HCT116 (cell line): ENCODE measurements around the gene GNB1L. TPM values are rescaled to one million over a fixed set of nuclear protein-coding genes. Genes with fewer than 3 reads are reported as not detected.

Source experiments
- ATAC-seq: fragments of 200-7000 bp; cut with Tn5 transposase; 2 replicates; pipeline ENCODE4 v1.9.1; 2020; ENCODE audit warnings: mild to moderate bottlenecking, moderate library complexity
- BruUV-seq: library from RNA; stranded (reverse); fragments of 400-500 nt; replicated peaks from 2 replicates; lab custom pipeline; 2021; lab: Mats Ljungman, UMichigan
- CTCF ChIA-PET: fragments of 300-600 bp; sonication (Branson Sonifier 250); formaldehyde crosslinking; loops from one replicate; lab custom pipeline; 2021; ENCODE audit warnings: antibody characterized with exemption; lab: Charles Lee
- POLR2A ChIA-PET: fragments of 300-600, 350-600 bp; sonication (Branson Sonifier 250); formaldehyde crosslinking; loops from one replicate; lab custom pipeline; 2021; ENCODE audit warnings: antibody characterized with exemption; lab: Charles Lee
- RAD21 ChIA-PET, 2 experiments: fragments of 300-600 bp; sonication (Branson Sonifier 250); formaldehyde crosslinking; loops; one replicate each; lab custom pipeline; 2023; ENCODE audit warnings: low total read pairs in 2 of 2; ENCODE audit not compliant: uncharacterized antibody in 2 of 2, unreplicated experiment in 2 of 2, low non-redundant PET in 1 of 2; lab: Charles Lee
- DNase-seq: peaks from one replicate; pipeline ENCODE4 v3.0.0-alpha.2; 2010; ENCODE audit warnings: low read depth, low spot score
- H2AFZ ChIP-seq: fragments of 200-600 bp; shearing (Covaris generic), sonication (generic); 2 replicates; pipeline ENCODE4 v1.6.1; 2017; ENCODE audit warnings: low read depth, mixed run types, mixed read lengths, antibody characterized with exemption, low read length; ENCODE audit not compliant: poor library complexity, severe bottlenecking
- H3K27ac ChIP-seq: 2 replicates; pipeline ENCODE4 v1.5.1; 2012; ENCODE audit warnings: low read depth, low read length
- H3K27me3 ChIP-seq: fragments of 200-600 bp; sonication (generic); 2 replicates; pipeline ENCODE4 v1.6.1; 2016; ENCODE audit warnings: mixed run types, low read length, mixed read lengths; ENCODE audit not compliant: insufficient read depth
- H3K36me3 ChIP-seq, 2 experiments: fragments of 200-500 bp in 1 of 2; fragments of 200-600 bp in 1 of 2; sonication (Bioruptor generic) in 1 of 2; sonication (generic) in 1 of 2; 2 replicates each; pipeline versions ENCODE4 v1.5.1 to v1.6.1; 2014 to 2016; ENCODE audit warnings: low read length in 2 of 2, inconsistent platforms in 1 of 2, mixed read lengths in 1 of 2, mixed run types in 1 of 2; ENCODE audit not compliant: insufficient read depth in 2 of 2, control insufficient read depth in 1 of 2
- H3K4me1 ChIP-seq, 2 experiments: fragments of 200-600 bp in 1 of 2; sonication (generic) in 1 of 2; 2 replicates each; pipeline versions ENCODE4 v1.5.1 to v1.6.1; 2012 to 2017; ENCODE audit warnings: low read length in 2 of 2, inconsistent platforms in 1 of 2, mild to moderate bottlenecking in 1 of 2, mixed read lengths in 1 of 2, mixed run types in 1 of 2, moderate library complexity in 1 of 2; ENCODE audit not compliant: insufficient read depth in 2 of 2, control insufficient read depth in 1 of 2
- H3K4me2 ChIP-seq: fragments of 200-600 bp; sonication (generic); 2 replicates; pipeline ENCODE4 v1.6.1; 2017; ENCODE audit warnings: mixed run types, low read length, mixed read lengths
- H3K4me3 ChIP-seq, 2 experiments: fragments of 200-600 bp in 1 of 2; sonication (generic) in 1 of 2; replicated peaks in 1 of 2; 2 replicates each; pipeline ENCODE4 v1.5.1; 2011 to 2016; ENCODE audit warnings: low read length in 2 of 2, control low read depth in 1 of 2, low read depth in 1 of 2, mild to moderate bottlenecking in 1 of 2, mixed read lengths in 1 of 2, mixed run types in 1 of 2
- H3K79me2 ChIP-seq: fragments of 200-600 bp; sonication (generic); 2 replicates; pipeline ENCODE4 v1.6.1; 2017; ENCODE audit warnings: mild to moderate bottlenecking, mixed run types, low read length, moderate library complexity, mixed read lengths; ENCODE audit not compliant: insufficient read depth
- H3K9ac ChIP-seq: fragments of 200-600 bp; sonication (generic); 2 replicates; pipeline ENCODE4 v1.6.1; 2016; ENCODE audit warnings: low read length, mixed read lengths
- H3K9me2 ChIP-seq: fragments of 200-600 bp; sonication (generic), shearing (Covaris generic); 2 replicates; pipeline ENCODE4 v1.6.1; 2017; ENCODE audit warnings: mixed run types, mild to moderate bottlenecking, moderate library complexity; ENCODE audit not compliant: insufficient read depth
- H3K9me3 ChIP-seq, 2 experiments: fragments of 200-500 bp in 1 of 2; fragments of 200-600 bp in 1 of 2; sonication (Bioruptor generic) in 1 of 2; sonication (generic) in 1 of 2; 2 replicates each; pipeline ENCODE4 v1.6.1; 2014 to 2017; ENCODE audit warnings: low read length in 2 of 2, mixed read lengths in 2 of 2, inconsistent platforms in 1 of 2, low read depth in 1 of 2, mild to moderate bottlenecking in 1 of 2, mixed run types in 1 of 2, moderate library complexity in 1 of 2; ENCODE audit not compliant: control insufficient read depth in 1 of 2, insufficient read depth in 1 of 2
- H4K20me1 ChIP-seq: fragments of 200-600 bp; sonication (generic), shearing (Covaris generic); 2 replicates; pipeline ENCODE4 v1.6.1; 2017; ENCODE audit warnings: mixed run types, mild to moderate bottlenecking, moderate library complexity; ENCODE audit not compliant: insufficient read depth
- ATF3 ChIP-seq: IDR thresholded peaks from 2 replicates; pipeline ENCODE4 v1.6.1; 2012
- POLR2AphosphoS5 ChIP-seq: IDR thresholded peaks from 2 replicates; pipeline ENCODE4 v1.6.1; 2011; ENCODE audit warnings: mild to moderate bottlenecking, low read depth, low read length, moderate library complexity
- REST ChIP-seq: IDR thresholded peaks from 2 replicates; pipeline ENCODE4 v1.6.1; 2012; ENCODE audit warnings: low read depth
- YY1 ChIP-seq: IDR thresholded peaks from 2 replicates; pipeline ENCODE4 v1.6.1; 2011; ENCODE audit warnings: low read length, low read depth, moderate library complexity, mild to moderate bottlenecking; ENCODE audit not compliant: insufficient replicate concordance; ENCODE audit errors: extremely low read depth
- intact Hi-C: fragments of 100-400 bp; cut with micrococcal nuclease; formaldehyde crosslinking; loops from 2 replicates; pipeline ENCODE4 v1.10.0; 2022
- total RNA-seq: library from RNA; stranded (reverse); gene quantifications from one replicate; pipeline ENCODE4 v1.2.1, GENCODE V29; 2021; ENCODE audit not compliant: unreplicated experiment
- TF ChIP-seq, protein P1 (sequence below): IDR thresholded peaks from 2 replicates; pipeline ENCODE4 v1.6.1; 2011; ENCODE audit warnings: mild to moderate bottlenecking, low read length, moderate library complexity; ENCODE audit not compliant: insufficient replicate concordance; ENCODE audit errors: extremely low read depth

GNB1L gene
- total RNA-seq, 1 experiment from 2014 or later, result 12.1 TPM

DNA sequence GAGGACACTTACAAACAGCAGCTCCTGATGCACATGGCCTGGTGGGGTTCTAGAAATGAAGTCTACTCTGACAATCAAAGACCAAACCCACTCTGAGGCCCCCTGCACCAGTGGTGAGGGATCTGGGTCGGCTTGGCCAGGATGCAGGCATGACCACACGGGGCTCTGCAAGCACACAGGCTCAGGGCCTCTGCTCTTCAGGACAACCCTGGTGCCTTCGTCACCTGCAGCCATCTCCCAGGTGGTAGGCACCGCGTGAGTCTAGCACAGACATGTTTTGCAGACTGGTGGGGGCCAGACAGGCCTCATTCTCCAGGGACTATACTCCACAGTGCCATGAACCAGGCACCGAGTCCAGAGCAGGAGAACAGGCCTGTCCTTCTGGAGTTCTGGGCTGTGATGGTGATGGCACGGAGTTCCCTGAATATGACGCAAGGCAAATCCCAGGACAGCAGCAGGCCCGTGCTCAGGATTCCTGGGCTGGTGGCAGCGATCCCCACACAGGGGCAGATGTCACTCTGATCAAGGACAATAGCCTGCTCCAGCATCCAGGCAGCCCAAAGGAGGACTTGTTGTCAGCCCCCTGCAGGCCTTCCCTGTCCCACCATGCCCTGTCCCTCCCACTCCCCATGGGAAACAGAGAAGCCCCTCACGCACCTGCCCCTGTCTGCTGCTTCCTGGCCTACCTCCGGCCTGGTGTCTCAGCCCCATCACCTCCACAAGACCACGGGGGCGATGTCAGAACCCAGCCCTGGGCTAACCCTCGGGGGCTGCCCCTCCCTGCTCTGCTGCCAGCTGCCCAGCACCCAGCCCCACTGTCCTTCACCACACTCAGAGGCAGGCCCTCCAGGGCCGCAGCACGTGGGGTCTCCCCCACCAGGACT, 36.1 kb downstream of the GNB1L start (continued):
- TF ChIP-seq YY1, result no peak
- TF ChIP-seq REST, result no peak
- TF ChIP-seq POLR2AphosphoS5, result no peak
- no peak for TF ChIP-seq ATF3

- ChIA-PET POLR2A (no interaction called here), RAD21 (no interaction called here), CTCF (no interaction called here)
- TF ChIP-seq, protein P1, sequence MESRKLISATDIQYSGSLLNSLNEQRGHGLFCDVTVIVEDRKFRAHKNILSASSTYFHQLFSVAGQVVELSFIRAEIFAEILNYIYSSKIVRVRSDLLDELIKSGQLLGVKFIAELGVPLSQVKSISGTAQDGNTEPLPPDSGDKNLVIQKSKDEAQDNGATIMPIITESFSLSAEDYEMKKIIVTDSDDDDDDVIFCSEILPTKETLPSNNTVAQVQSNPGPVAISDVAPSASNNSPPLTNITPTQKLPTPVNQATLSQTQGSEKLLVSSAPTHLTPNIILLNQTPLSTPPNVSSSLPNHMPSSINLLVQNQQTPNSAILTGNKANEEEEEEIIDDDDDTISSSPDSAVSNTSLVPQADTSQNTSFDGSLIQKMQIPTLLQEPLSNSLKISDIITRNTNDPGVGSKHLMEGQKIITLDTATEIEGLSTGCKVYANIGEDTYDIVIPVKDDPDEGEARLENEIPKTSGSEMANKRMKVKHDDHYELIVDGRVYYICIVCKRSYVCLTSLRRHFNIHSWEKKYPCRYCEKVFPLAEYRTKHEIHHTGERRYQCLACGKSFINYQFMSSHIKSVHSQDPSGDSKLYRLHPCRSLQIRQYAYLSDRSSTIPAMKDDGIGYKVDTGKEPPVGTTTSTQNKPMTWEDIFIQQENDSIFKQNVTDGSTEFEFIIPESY, result no peak
- Histone ChIP-seq H3K9me2 (no peaks in the 10 kb centered on the region), H3K9ac (no peak overlapping the region), H3K27me3 (no peaks in the 10 kb centered on the region), H3K36me3 (no peaks in the 10 kb centered on the region), H3K4me2 (no peak overlapping the region), H3K4me3 (no peak overlapping the region), H4K20me1 (no peaks in the 10 kb centered on the region), H3K27ac (no peak overlapping the region), H3K4me1 (no peaks in the 10 kb centered on the region), H3K9me3 (no peaks in the 10 kb centered on the region), H3K79me2 (no peaks in the 10 kb centered on the region), H2AFZ (no peak overlapping the region)
- intact Hi-C loops, result no loop called here
- DNase-seq (no peak), ATAC-seq (no peak)
- no TSS peak for BruUV-seq
Observed at GRCh38 chr22:19816372-19817119, 38.1 kb downstream of the GNB1L start.
